Activated naive CD8-positive, alpha-beta T cell treated with anti-CD3 and anti-CD28 coated beads, Interleukin-2, amount 10 ng/mL, durations not matched to agents 7 days and 5 days (primary cell): ENCODE data around the gene PACS1. TPM values are rescaled to one million over a fixed set of nuclear protein-coding genes. Genes with fewer than 3 reads are reported as not detected.
"Not testable (repeated sequence)": the region's sequence is repeated elsewhere in the genome, so short reads cannot be mapped to it uniquely, and the experiment has no call there.

ENCODE experiments used
- ATAC-seq: fragments of 150-1000 bp; cut with Tn5 transposase; one replicate; pipeline ENCODE4 v1.10.0; 2021; ENCODE audit warnings: low read depth, moderate library complexity
- POLR2A ChIA-PET: fragments of 350-600 bp; sonication (Branson Sonifier 250); formaldehyde crosslinking; loops from one replicate; lab custom pipeline; 2021; ENCODE audit warnings: antibody characterized with exemption; lab: Charles Lee
- DNase-seq: peaks from one replicate; pipeline ENCODE4 v3.0.0; 2021
- H3K27ac Mint-ChIP-seq: one replicate; pipeline ENCODE4 v1.8.0; 2022; ENCODE audit warnings: mild to moderate bottlenecking, mixed read lengths
- H3K27me3 Mint-ChIP-seq: one replicate; pipeline ENCODE4 v1.8.0; 2022; ENCODE audit warnings: mild to moderate bottlenecking, moderate library complexity, mixed read lengths
- H3K36me3 Mint-ChIP-seq: one replicate; pipeline ENCODE4 v1.8.0; 2021; ENCODE audit warnings: mild to moderate bottlenecking, mixed read lengths
- H3K4me1 Mint-ChIP-seq: one replicate; pipeline ENCODE4 v1.8.0; 2021; ENCODE audit warnings: mixed read lengths
- H3K4me3 Mint-ChIP-seq: one replicate; pipeline ENCODE4 v1.8.0; 2022; ENCODE audit warnings: mild to moderate bottlenecking, moderate library complexity, mixed read lengths
- H3K9me3 Mint-ChIP-seq: one replicate; pipeline ENCODE4 v1.8.0; 2021; ENCODE audit warnings: mixed read lengths
- total RNA-seq, 2 experiments: library from RNA; stranded (reverse); gene quantifications; one replicate each; pipeline ENCODE4 v1.2.3, GENCODE V29; 2021

Gene PACS1
- total RNA-seq = 100 to 1,000 TPM; 138 to 162 TPM

DNA sequence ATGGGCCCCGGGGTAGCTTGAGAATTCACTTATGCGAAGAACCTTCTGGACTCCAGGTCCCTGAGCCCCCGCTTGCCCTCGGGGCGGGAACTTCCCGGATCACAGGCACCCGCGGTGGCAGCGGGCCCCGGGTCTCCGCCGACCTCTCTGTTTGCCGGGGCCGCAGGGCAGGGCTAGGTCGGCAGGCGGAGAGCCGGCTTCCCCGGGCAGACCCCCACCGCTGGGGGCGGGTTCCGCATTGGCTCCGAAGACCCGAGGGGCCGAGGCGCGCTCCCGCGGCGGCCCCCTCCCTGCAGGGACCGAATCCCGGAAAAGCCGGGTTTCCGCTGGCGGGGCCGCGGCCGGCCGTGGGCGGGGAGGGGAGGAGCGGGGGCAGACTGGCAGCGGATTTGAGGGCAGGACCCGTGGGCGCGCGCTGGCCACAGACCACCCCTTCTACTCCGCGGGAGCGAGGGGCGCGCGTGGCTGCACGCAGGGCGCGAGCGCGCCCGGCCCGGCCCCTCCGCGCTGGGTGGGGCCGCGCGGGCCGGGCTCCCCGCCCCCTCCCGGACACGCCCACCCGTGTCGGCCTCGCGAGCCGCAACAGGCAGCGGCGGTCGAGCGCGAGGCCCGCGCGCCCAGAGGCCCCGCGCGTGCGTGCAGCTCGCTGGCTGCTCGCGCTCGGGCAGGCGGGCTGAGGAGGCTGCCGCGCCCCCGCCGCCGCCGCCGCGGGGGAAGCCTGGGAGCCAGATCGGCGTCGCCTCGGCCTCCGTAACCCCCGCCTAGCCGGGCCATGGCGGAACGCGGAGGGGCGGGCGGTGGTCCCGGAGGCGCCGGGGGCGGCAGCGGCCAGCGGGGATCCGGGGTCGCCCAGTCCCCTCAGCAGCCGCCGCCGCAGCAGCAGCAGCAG is at the start of gene PACS1:
TSS of gene PACS1 (plus strand) at position 558 of the 889 bp plus-strand sequence. CDS start at position 773, 215 bp downstream.
- Mint-ChIP-seq H3K27me3 (no peaks in the 10 kb centered on the region), H3K4me3 (peak within 1 kb of the TSS; percentile 88), H3K9me3 (no peaks in the 10 kb centered on the region), H3K27ac (peak within 1 kb of the TSS; percentile 88), H3K36me3 (peaks cover 31% of the 10 kb centered on the region), H3K4me1 (peaks cover 54% of the 10 kb centered on the region)
- ATAC-seq (peak; percentile 68), DNase-seq (peak; percentile 89)
- POLR2A ChIA-PET = interaction anchor here (0.8 to 6.9 kb wide), 9 partner anchors 11 to 68 kb away, joined by 3 to 62 read pairs (median 11); partner anchors contain the start of genes BANF1, EIF1AD and SF3B2

DNA sequence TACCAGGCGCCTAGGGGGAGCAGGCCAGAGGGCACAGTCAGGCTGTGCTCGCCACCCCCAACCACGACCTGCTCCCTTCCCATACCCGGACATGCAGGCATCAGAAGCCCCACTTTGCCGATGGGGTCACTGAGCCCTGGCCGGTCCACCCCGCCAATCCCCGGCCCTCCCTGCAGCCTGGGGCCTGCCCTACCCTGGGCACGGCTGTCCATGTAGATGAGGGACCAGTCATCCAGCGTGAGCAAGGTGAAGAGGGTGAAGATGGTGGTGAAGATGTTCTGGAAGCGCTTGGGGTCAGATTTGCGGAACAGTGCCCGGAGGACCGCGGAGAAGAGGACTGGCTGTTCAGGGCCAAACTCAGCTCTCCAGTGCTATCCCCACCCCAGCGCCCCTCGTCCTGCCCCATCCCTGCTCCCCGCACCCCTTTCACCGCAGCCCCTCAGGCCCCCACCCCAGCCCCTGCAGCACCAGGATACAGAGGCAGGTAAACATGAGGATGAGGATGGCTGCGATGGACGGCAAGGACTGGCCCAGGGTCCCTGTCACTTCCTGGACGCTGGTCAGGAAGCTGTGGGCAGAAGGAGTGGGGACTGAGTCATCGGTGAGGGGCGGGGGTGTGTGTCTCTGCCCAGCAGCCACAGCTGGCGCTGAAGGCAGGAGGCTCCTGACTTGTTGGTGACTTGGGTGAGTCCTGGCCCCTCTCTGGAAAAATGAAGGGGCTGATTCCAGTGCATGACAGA is 49.3 kb upstream of the PACS1 start:
- DNase-seq = no peak
- H3K27ac Mint-ChIP-seq = peak overlapping the region; percentile 20
- peaks cover 8% of the 10 kb centered on the region for H3K4me1 Mint-ChIP-seq
- peaks cover 5% of the 10 kb centered on the region for H3K27me3 Mint-ChIP-seq
- H3K36me3 Mint-ChIP-seq = no peaks in the 10 kb centered on the region
- no peak overlapping the region for H3K4me3 Mint-ChIP-seq
- POLR2A ChIA-PET = no interaction called here
- H3K9me3 Mint-ChIP-seq = no peaks in the 10 kb centered on the region
- peak; percentile 14 for ATAC-seq

GRCh38 chr11:66022401-66023185 is 47.5 kb upstream of the PACS1 start:
- Mint-ChIP-seq H3K36me3 (no peaks in the 10 kb centered on the region), H3K4me1 (peaks cover 8% of the 10 kb centered on the region), H3K27ac (peak overlapping the region; percentile 24), H3K9me3 (no peaks in the 10 kb centered on the region), H3K27me3 (peaks cover 5% of the 10 kb centered on the region), H3K4me3 (peak overlapping the region; percentile 55)
- POLR2A ChIA-PET = interaction anchor here (0.6 to 1.8 kb wide), 4 partner anchors 20 to 325 kb away, joined by 3 to 6 read pairs (median 5); partner anchors contain the start of genes BANF1 and SF3B2
- DNase-seq (peak; percentile 91), ATAC-seq (peak; percentile 89)

DNA sequence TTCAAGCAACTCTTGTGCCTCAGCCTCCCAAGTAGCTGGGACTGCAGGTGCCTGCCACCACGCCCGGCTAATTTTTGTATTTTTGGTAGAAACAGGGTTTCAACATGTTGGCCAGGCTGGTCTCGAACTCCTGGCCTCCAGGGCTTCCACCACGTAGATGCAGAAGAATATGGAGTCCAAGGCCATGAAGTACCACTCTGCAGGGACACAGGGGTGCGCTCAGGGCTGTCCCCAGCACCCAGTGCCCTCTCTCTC is 47.0 kb upstream of the PACS1 start:
- not testable (repeated sequence) for H3K36me3 Mint-ChIP-seq, DNase-seq, H3K9me3 Mint-ChIP-seq, ATAC-seq, H3K27me3 Mint-ChIP-seq, H3K4me3 Mint-ChIP-seq, H3K27ac Mint-ChIP-seq, H3K4me1 Mint-ChIP-seq
- POLR2A ChIA-PET = interaction anchor here (0.8 to 1.8 kb wide), 2 partner anchors 29 to 312 kb away, joined by 3 to 5 read pairs; partner anchors contain the start of gene SF3B2

- Mint-ChIP-seq H3K4me1 (peaks cover 6% of the 10 kb centered on the region), H3K27me3 (peaks cover 11% of the 10 kb centered on the region), H3K36me3 (no peaks in the 10 kb centered on the region), H3K27ac (no peak within 1 kb of the TSS), H3K9me3 (no peaks in the 10 kb centered on the region), H3K4me3 (no peak within 1 kb of the TSS)
- ATAC-seq = no peak
- POLR2A ChIA-PET = no interaction called here
- no peak for DNase-seq
Measured at GRCh38 chr11:66026017-66026529, 44.0 kb upstream of the PACS1 start, which contains the start of gene CATSPER1. TSS of gene CATSPER1 (minus strand) at chr11:66026479. CDS start at chr11:66026379, 100 bp downstream.

DNA sequence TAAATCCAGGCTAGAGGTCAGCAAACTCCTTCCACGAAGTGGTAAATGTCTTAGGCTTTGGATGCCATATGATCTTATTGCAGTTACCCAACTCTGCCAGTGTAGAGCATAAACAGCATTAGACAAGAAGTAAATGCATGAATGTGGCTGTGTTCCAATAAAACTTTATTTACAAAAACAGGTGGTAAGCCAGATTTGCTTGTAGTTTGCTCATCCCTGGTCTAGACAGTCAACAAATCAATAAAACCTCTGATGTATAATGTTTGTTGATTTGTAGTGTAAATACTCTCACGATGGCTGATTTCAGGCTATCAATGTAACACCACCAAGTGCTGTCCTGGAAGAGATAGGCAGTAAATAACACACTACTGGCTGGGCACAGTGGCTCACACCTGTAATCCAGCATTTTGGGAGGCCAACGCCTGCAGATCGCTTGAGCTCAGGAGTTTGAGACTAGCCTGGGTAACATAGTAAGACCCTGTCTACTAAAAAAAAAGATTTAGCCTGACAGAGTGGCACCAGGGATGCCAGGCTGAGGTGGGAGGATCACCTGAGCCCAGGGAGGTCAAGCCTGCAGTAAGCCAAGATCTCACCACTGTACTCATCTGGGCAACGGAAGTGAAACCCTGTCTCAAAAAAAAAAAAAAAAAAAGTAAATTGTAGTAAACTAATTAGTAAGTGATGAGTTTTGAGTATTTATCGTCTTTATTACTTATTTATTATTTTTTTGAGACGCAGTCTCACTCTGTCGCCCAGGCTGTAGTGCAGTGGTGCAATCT is 36.9 kb upstream of the PACS1 start:
- no peak overlapping the region for H3K27ac Mint-ChIP-seq
- DNase-seq (no peak), ATAC-seq (no peak)
- H3K27me3 Mint-ChIP-seq = peaks cover 6% of the 10 kb centered on the region
- POLR2A ChIA-PET = no interaction called here
- no peaks in the 10 kb centered on the region for H3K9me3 Mint-ChIP-seq
- no peak overlapping the region for H3K4me3 Mint-ChIP-seq
- no peaks in the 10 kb centered on the region for H3K4me1 Mint-ChIP-seq
- no peaks in the 10 kb centered on the region for H3K36me3 Mint-ChIP-seq

DNA sequence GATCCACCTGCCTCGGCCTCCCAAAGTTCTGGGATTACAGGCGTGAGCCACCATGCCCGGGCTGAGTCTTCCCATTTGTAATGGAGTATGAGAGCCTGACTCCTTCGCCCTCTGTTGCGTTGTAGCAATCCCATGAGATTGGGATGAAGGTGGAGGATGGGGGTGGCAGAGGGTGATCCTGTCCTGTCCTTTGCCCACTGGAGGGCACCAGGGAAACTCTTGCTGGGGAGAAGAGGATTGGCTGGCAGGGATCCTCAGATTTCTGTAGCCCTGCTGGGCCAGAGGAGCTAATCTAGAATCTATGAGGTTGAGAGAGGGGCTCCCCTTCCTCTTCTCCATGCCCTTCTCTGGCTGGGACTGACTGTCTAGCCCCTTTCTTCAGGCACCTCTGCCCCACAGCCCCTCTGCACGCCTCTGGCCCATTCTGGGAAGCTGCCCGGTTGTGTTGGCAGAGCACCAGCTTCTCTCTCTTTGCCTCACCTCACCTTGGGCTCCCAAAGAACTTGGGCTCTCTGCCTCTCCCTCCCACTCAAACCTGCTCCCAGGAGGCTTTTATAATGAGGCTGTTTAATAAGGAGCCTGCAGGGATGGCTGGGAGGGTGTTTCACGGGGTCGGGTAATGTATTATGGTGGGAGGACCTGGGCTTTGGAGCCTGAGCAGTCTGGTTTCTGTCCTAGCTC is 34.3 kb upstream of the PACS1 start:
- H3K4me3 Mint-ChIP-seq = no peak overlapping the region

DNA sequence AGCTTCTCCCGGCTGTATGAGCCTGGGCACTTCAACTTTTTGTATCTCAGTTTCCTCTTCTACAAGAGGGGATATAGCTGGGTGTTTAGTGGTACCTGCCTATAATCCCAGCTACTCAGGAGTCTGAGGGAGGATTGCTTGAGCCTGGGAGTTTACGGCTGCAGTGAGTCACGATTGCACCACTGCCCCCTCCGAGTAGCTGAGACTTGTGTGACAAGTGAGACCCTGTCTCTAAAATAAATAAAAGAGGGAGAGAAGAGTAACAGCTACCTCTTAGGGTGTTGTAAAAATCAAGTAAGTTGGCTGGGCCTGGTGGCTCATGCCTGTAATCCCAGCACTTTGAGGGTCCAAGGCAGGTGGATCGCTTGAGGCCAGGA is 33.8 kb upstream of the PACS1 start:
- H3K27ac Mint-ChIP-seq = no peak overlapping the region
- no peaks in the 10 kb centered on the region for H3K36me3 Mint-ChIP-seq

More for the DNA sequence above, 34.3 kb upstream of the PACS1 start:
- peaks cover 11% of the 10 kb centered on the region for H3K27me3 Mint-ChIP-seq
- H3K4me1 Mint-ChIP-seq = no peaks in the 10 kb centered on the region
- ATAC-seq = no peak
- H3K9me3 Mint-ChIP-seq = no peaks in the 10 kb centered on the region
- POLR2A ChIA-PET = interaction anchor here (0.6 kb wide), 1 partner anchor 325 kb away, joined by 4 read pairs; no protein-coding TSS in a partner anchor
- no peak overlapping the region for H3K27ac Mint-ChIP-seq
- H3K36me3 Mint-ChIP-seq = no peaks in the 10 kb centered on the region
- no peak for DNase-seq

GRCh38 chr11:66037327-66037726 is 32.7 kb upstream of the PACS1 start:
- no peak overlapping the region for H3K27ac Mint-ChIP-seq
- H3K27me3 Mint-ChIP-seq = peaks cover 17% of the 10 kb centered on the region
- H3K36me3 Mint-ChIP-seq = no peaks in the 10 kb centered on the region
- H3K4me1 Mint-ChIP-seq = no peaks in the 10 kb centered on the region
- POLR2A ChIA-PET = no interaction called here
- DNase-seq = no peak
- H3K9me3 Mint-ChIP-seq = no peaks in the 10 kb centered on the region
- H3K4me3 Mint-ChIP-seq = no peak overlapping the region
- no peak for ATAC-seq

More for the DNA sequence above, 33.8 kb upstream of the PACS1 start:
- H3K4me1 Mint-ChIP-seq = no peaks in the 10 kb centered on the region
- H3K27me3 Mint-ChIP-seq = peaks cover 14% of the 10 kb centered on the region
- POLR2A ChIA-PET = no interaction called here
- H3K4me3 Mint-ChIP-seq = no peak overlapping the region
- DNase-seq = no peak
- no peaks in the 10 kb centered on the region for H3K9me3 Mint-ChIP-seq
- ATAC-seq = no peak

DNA sequence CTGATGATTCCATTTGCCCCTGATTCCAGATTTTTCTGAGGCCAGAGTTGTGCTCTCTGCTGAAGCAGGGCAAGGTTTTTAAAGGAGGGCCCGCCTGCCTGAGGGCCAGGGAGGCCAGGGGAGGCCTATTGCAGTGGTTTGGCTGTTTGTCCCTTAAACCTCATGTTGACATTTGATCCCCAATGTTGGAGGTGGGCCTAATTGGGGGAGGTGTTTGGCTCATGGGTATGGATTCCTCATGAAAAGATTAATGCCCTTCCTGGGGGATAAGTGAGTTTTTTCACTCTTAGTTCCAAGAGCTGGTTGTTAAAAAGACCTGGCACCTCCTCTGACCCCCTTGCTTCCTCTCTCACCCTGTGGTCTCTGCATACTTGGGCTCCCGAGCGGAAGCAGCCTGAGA is 30.3 kb upstream of the PACS1 start:
- DNase-seq (no peak), ATAC-seq (no peak)
- peaks cover 3% of the 10 kb centered on the region for H3K4me1 Mint-ChIP-seq
- no peak overlapping the region for H3K4me3 Mint-ChIP-seq
- H3K27ac Mint-ChIP-seq = no peak overlapping the region
- no peaks in the 10 kb centered on the region for H3K36me3 Mint-ChIP-seq
- POLR2A ChIA-PET = no interaction called here
- H3K27me3 Mint-ChIP-seq = peaks cover 15% of the 10 kb centered on the region
- H3K9me3 Mint-ChIP-seq = no peaks in the 10 kb centered on the region

- H3K27me3 Mint-ChIP-seq = peaks cover 16% of the 10 kb centered on the region
- POLR2A ChIA-PET = no interaction called here
- H3K27ac Mint-ChIP-seq = no peak overlapping the region
- H3K4me3 Mint-ChIP-seq = no peak overlapping the region
- no peaks in the 10 kb centered on the region for H3K9me3 Mint-ChIP-seq
- DNase-seq (no peak), ATAC-seq (no peak)
- H3K4me1 Mint-ChIP-seq = peaks cover 6% of the 10 kb centered on the region
- H3K36me3 Mint-ChIP-seq = no peaks in the 10 kb centered on the region
Measured at GRCh38 chr11:66042227-66042995, 27.7 kb upstream of the PACS1 start.
